ENCODE measurements around the gene CAPS2.

DNA sequence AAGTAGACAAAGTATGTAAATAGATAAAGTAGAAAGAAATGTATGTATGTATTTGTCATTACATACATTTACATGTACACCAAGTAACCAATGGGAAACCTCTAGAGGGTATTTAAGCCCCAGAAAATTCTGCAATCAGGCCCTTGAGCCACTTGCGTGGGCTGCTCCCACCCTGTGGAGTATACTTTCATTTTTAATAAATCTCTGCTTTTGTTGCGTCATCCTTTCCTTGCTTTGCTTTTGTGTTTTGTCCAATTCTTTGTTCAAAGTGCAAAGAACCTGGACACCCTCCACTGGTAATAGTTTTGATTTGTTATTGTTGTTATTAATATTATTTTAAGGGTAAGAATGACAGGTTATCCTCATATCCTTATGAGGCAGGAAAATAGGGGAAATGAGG, 21.8 kb downstream of the CAPS2 start:
- no peak for TF ChIP-seq CTCF (IDR thresholded peaks at IDR 0.05; ENCODE audit: low read length)
- no peak for TF ChIP-seq EZH2 (IDR thresholded peaks at IDR 0.05; ENCODE audit: borderline replicate concordance, low read length)

Data from OCI-LY1 (cell line).